Caco-2 (cell line): ENCODE data around the gene SLC25A30. TPM values are rescaled to one million over a fixed set of nuclear protein-coding genes. Genes with fewer than 3 reads are reported as not detected.

Source experiments
- BruUV-seq: library from RNA; stranded (reverse); fragments of 400-500 nt; replicated peaks from 2 replicates; lab custom pipeline; 2021; lab: Mats Ljungman, UMichigan
- CTCF ChIA-PET: fragments of 300-600 bp; sonication (Branson Sonifier 250); formaldehyde crosslinking; loops from one replicate; lab custom pipeline; 2022; ENCODE audit warnings: antibody characterized with exemption; lab: Charles Lee
- POLR2A ChIA-PET: fragments of 300-600 bp; sonication (Branson Sonifier 250); formaldehyde crosslinking; loops from one replicate; lab custom pipeline; 2022; ENCODE audit warnings: antibody characterized with exemption; lab: Charles Lee
- DNase-seq, 2 experiments: peaks; one replicate each; pipeline versions ENCODE4 v3.0.0 to v3.0.0-alpha.2; 2020 to 2022
- H3K27me3 ChIP-seq: replicated peaks from 2 replicates; pipeline ENCODE4 v1.6.0; 2011; ENCODE audit warnings: low read length; ENCODE audit not compliant: control insufficient read depth, insufficient read depth
- H3K36me3 ChIP-seq: 2 replicates; pipeline ENCODE4 v1.5.1; 2011; ENCODE audit warnings: low read length; ENCODE audit not compliant: control insufficient read depth, insufficient read depth
- H3K4me1 ChIP-seq: fragments of 250-450 bp; sonication (Bioruptor Pico); 2 replicates; pipeline ENCODE4 v1.5.1; 2020; ENCODE audit warnings: mild to moderate bottlenecking
- H3K4me3 ChIP-seq: 2 replicates; pipeline ENCODE4 v1.5.1; 2011; ENCODE audit warnings: low read depth, mild to moderate bottlenecking, control low read depth, low read length
- H3K9me3 ChIP-seq: fragments of 250-450 bp; sonication (Bioruptor Pico); 2 replicates; pipeline ENCODE4 v1.5.1; 2020; ENCODE audit warnings: mild to moderate bottlenecking, moderate library complexity
- H3K27ac Mint-ChIP-seq: one replicate; pipeline ENCODE4 v1.8.0; 2022; ENCODE audit warnings: mixed read lengths; ENCODE audit not compliant: unreplicated experiment
- H3K27me3 Mint-ChIP-seq: one replicate; pipeline ENCODE4 v1.8.0; 2022; ENCODE audit warnings: mixed read lengths; ENCODE audit not compliant: insufficient read depth, unreplicated experiment
- H3K36me3 Mint-ChIP-seq: one replicate; pipeline ENCODE4 v1.8.0; 2022; ENCODE audit warnings: mild to moderate bottlenecking, mixed read lengths; ENCODE audit not compliant: insufficient read depth, unreplicated experiment
- H3K4me1 Mint-ChIP-seq: one replicate; pipeline ENCODE4 v1.8.0; 2022; ENCODE audit warnings: low read depth, mixed read lengths; ENCODE audit not compliant: unreplicated experiment
- H3K4me3 Mint-ChIP-seq: one replicate; pipeline ENCODE4 v1.8.0; 2022; ENCODE audit warnings: mild to moderate bottlenecking, moderate library complexity, mixed read lengths; ENCODE audit not compliant: unreplicated experiment
- H3K9me3 Mint-ChIP-seq: one replicate; pipeline ENCODE4 v1.8.0; 2022; ENCODE audit warnings: mixed read lengths; ENCODE audit not compliant: unreplicated experiment
- intact Hi-C: fragments of 100-400 bp; cut with micrococcal nuclease; formaldehyde crosslinking; loops from one replicate; pipeline ENCODE4 v1.10.0; 2022; ENCODE audit not compliant: unreplicated experiment
- total RNA-seq: library from RNA; stranded (reverse); gene quantifications from 2 replicates; pipeline ENCODE4 v1.2.3, GENCODE V29; 2022
- TF ChIP-seq, protein P1 (sequence below), 2 experiments: fragments of 200-600 bp in 1 of 2; IDR thresholded peaks; 1 replicate in 1 of 2; 2 replicates in 1 of 2; pipeline versions ENCODE4 v1.5.1 to v1.8.0; 2011 to 2022; ENCODE audit warnings: antibody characterized with exemption in 1 of 2, control low read depth in 1 of 2, inconsistent platforms in 1 of 2, low read depth in 1 of 2, low read length in 1 of 2, mild to moderate bottlenecking in 1 of 2, moderate library complexity in 1 of 2; ENCODE audit not compliant: insufficient read depth in 1 of 2, severe bottlenecking in 1 of 2, unreplicated experiment in 1 of 2

SLC25A30 gene
- total RNA-seq, 1 experiment from 2014 or later, result 12.2 TPM

DNA sequence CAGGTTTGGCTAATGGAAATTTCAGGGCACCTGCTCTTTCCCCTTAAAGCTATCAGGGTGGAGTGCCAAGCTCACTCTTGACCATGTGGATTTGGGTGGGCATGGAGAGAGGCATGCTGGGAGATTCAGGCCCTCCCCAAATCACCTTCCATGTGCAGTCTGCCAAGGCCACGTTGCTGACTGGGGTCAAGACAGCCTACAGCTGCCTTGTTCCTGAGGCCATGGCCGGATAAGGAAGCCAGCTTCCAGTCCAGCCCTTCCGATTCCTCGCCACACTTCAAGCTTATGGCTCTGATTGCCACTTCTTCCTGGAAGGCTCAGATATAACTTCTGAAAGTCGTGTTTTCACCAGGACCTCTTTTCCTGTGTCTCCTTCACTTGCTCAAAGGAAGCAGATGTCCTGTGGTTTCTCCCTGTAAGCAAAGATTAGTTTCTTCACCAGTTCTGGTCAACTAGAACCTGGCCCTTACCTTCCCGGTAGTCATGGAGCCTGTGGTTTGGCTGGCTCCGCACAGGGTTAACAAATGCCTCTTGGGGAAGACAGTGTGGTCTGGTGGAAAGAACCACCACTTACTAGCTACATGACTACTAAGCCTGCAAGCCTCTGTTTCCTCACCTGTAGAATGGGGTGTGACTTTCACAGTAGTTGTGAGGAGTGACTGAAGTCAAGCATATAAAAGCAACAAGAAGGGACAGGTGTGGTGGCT lies 61.1 kb downstream of the SLC25A30 start:
- TF ChIP-seq, protein P1, sequence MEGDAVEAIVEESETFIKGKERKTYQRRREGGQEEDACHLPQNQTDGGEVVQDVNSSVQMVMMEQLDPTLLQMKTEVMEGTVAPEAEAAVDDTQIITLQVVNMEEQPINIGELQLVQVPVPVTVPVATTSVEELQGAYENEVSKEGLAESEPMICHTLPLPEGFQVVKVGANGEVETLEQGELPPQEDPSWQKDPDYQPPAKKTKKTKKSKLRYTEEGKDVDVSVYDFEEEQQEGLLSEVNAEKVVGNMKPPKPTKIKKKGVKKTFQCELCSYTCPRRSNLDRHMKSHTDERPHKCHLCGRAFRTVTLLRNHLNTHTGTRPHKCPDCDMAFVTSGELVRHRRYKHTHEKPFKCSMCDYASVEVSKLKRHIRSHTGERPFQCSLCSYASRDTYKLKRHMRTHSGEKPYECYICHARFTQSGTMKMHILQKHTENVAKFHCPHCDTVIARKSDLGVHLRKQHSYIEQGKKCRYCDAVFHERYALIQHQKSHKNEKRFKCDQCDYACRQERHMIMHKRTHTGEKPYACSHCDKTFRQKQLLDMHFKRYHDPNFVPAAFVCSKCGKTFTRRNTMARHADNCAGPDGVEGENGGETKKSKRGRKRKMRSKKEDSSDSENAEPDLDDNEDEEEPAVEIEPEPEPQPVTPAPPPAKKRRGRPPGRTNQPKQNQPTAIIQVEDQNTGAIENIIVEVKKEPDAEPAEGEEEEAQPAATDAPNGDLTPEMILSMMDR (IDR thresholded peaks at IDR 0.05; ENCODE audit: insufficient read depth in 1 of 2, low read depth in 1 of 2, low read length in 1 of 2, severe bottlenecking in 1 of 2, unreplicated experiment in 1 of 2), result no peak
- no peaks in the 10 kb centered on the region for H3K27me3 Mint-ChIP-seq
- POLR2A ChIA-PET, result interaction anchor here (0.7 kb wide), 1 partner anchor 16 kb away, joined by 3 read pairs; the partner anchor contains the start of gene TPT1
- H3K36me3 Mint-ChIP-seq, result peaks cover 22% of the 10 kb centered on the region
- peaks cover 7% of the 10 kb centered on the region for H3K9me3 Mint-ChIP-seq
- CTCF ChIA-PET, result no interaction called here
- Histone ChIP-seq H3K9me3 (no peaks in the 10 kb centered on the region), H3K27me3 (no peaks in the 10 kb centered on the region), H3K36me3 (0 out of 2 replicates have a peak, but pooled peaks cover 1% of the 10 kb centered on the region), H3K4me3 (no peak overlapping the region), H3K4me1 (peaks cover 3% of the 10 kb centered on the region; the same call in 1 of the 2 replicates)
- intact Hi-C loops, result no loop called here
- H3K4me1 Mint-ChIP-seq, result peaks cover 5% of the 10 kb centered on the region
- H3K27ac Mint-ChIP-seq, result no peak overlapping the region
- H3K4me3 Mint-ChIP-seq, result no peak overlapping the region
- BruUV-seq, result no TSS peak
- no peak for DNase-seq

DNA sequence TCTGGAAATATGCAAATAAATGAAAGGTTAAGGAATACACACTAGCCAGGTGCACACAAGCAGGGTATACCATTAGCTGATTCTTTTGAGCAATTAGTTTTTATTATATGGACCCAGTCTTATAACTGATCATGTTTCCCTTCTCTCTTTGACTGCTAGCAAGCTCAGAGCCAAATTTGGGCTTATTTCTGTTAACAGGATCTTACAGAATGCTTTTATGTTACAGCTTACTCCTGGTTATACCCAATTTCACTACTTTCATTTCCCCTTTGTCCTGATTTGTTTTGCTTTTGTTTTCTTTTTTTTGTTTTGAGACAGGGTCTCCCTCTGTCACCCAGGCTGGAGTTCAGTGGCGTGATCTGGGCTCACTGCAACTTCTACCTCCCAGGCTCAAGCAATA lies 64.3 kb downstream of the SLC25A30 start:
- Mint-ChIP-seq H3K9me3 (no peaks in the 10 kb centered on the region), H3K36me3 (peaks cover 35% of the 10 kb centered on the region), H3K4me1 (no peaks in the 10 kb centered on the region), H3K4me3 (no peak overlapping the region), H3K27ac (no peak overlapping the region), H3K27me3 (no peaks in the 10 kb centered on the region)
- Histone ChIP-seq H3K36me3 (peaks cover 1% of the 10 kb centered on the region; the same call in 1 of the 2 replicates), H3K4me1 (no peaks in the 10 kb centered on the region), H3K9me3 (no peaks in the 10 kb centered on the region), H3K4me3 (no peak overlapping the region), H3K27me3 (no peaks in the 10 kb centered on the region)
- ChIA-PET POLR2A (no interaction called here), CTCF (no interaction called here)
- no TSS peak for BruUV-seq
- intact Hi-C loops, result no loop called here
- DNase-seq, result no peak
- TF ChIP-seq, protein P1 (IDR thresholded peaks at IDR 0.05; ENCODE audit: insufficient read depth in 1 of 2, low read depth in 1 of 2, low read length in 1 of 2, severe bottlenecking in 1 of 2, unreplicated experiment in 1 of 2), result no peak

GRCh38 chr13:45352031-45352430 lies 66.1 kb downstream of the SLC25A30 start:
- intact Hi-C loops, result no loop called here
- H3K27me3 Mint-ChIP-seq, result no peaks in the 10 kb centered on the region
- no peaks in the 10 kb centered on the region for H3K9me3 ChIP-seq
- H3K9me3 Mint-ChIP-seq, result no peaks in the 10 kb centered on the region
- H3K36me3 Mint-ChIP-seq, result peaks cover 46% of the 10 kb centered on the region
- TF ChIP-seq, protein P1 (IDR thresholded peaks at IDR 0.05; ENCODE audit: insufficient read depth in 1 of 2, low read depth in 1 of 2, low read length in 1 of 2, severe bottlenecking in 1 of 2, unreplicated experiment in 1 of 2), result no peak
- no peak overlapping the region for H3K4me3 Mint-ChIP-seq
- ChIA-PET POLR2A (no interaction called here), CTCF (interaction anchor here (0.8 to 1.1 kb wide), 2 partner anchors 12 to 42 kb away, joined by 4 to 6 read pairs; no protein-coding TSS in a partner anchor)
- H3K27me3 ChIP-seq, result no peaks in the 10 kb centered on the region
- BruUV-seq, result no TSS peak
- H3K36me3 ChIP-seq, result no peaks in the 10 kb centered on the region; the same call in 1 of the 2 replicates
- H3K4me3 ChIP-seq, result no peak overlapping the region
- no peaks in the 10 kb centered on the region for H3K4me1 ChIP-seq
- no peak for DNase-seq
- H3K4me1 Mint-ChIP-seq, result no peaks in the 10 kb centered on the region
- H3K27ac Mint-ChIP-seq, result no peak overlapping the region
